HepG2 (cell line): ENCODE results near the gene OBSL1. TPM values are rescaled to one million over a fixed set of nuclear protein-coding genes. Genes with fewer than 3 reads are reported as not detected.

Experiments
- ATAC-seq: fragments of 200-7000 bp; cut with Tn5 transposase; 3 replicates; pipeline ENCODE4 v1.9.1; 2020; ENCODE audit warnings: mild to moderate bottlenecking, moderate library complexity
- BruUV-seq: library from RNA; stranded (reverse); fragments of 400-500 nt; replicated peaks from 2 replicates; lab custom pipeline; 2021; lab: Mats Ljungman, UMichigan
- CTCF ChIA-PET: fragments of 300-600 bp; formaldehyde crosslinking; extraction: SDS; loops from one replicate; lab custom pipeline; 2021; ENCODE audit warnings: low total read pairs, inconsistent platforms, low intra/inter-chr PET ratio; lab: Yijun Ruan, JAX
- POLR2A ChIA-PET: fragments of 350-600 bp; sonication (Branson Sonifier 250); formaldehyde crosslinking; loops from one replicate; lab custom pipeline; 2020; ENCODE audit warnings: antibody characterized with exemption, inconsistent platforms; lab: Yijun Ruan, JAX
- DNase-seq: peaks from one replicate; pipeline ENCODE4 v3.0.0-alpha.2; 2015; ENCODE audit warnings: low spot score
- FAIRE-seq: peaks from 3 replicates; lab custom pipeline; 2011; peaks lifted over from hg19 to GRCh38; lab: Jason Lieb, UNC
- H2AFZ ChIP-seq: one replicate; pipeline ENCODE4 v1.6.1; 2011; ENCODE audit warnings: low read length, inconsistent platforms
- H3K27ac ChIP-seq: fragments of 300-600 bp; 3 replicates; pipeline ENCODE4 v1.8.0; 2011; ENCODE audit warnings: mixed run types, mild to moderate bottlenecking, mixed read lengths, low read length, inconsistent platforms; ENCODE audit not compliant: insufficient read depth; ENCODE audit errors: extremely low read length
- H3K27me3 ChIP-seq, 2 experiments: fragments of 200-600 bp in 1 of 2; 2 replicates in 1 of 2; 3 replicates in 1 of 2; pipeline versions ENCODE4 v1.6.0 to v1.8.0; 2011; ENCODE audit warnings: low read length in 2 of 2, mild to moderate bottlenecking in 2 of 2, moderate library complexity in 2 of 2, inconsistent platforms in 1 of 2; ENCODE audit not compliant: insufficient read depth in 2 of 2, control insufficient read depth in 1 of 2
- H3K36me3 ChIP-seq, 2 experiments: fragments of 200-600 bp in 1 of 2; replicated peaks in 1 of 2; 2 replicates in 1 of 2; 3 replicates in 1 of 2; pipeline versions ENCODE4 v1.5.1 to v1.8.0; 2011; ENCODE audit warnings: low read length in 2 of 2, inconsistent platforms in 1 of 2; ENCODE audit not compliant: insufficient read depth in 2 of 2, control insufficient read depth in 1 of 2
- H3K4me1 ChIP-seq: 2 replicates; pipeline ENCODE4 v1.5.1; 2012; ENCODE audit warnings: low read length, inconsistent platforms; ENCODE audit not compliant: insufficient read depth
- H3K4me2 ChIP-seq: 2 replicates; pipeline ENCODE4 v1.6.0; 2011; ENCODE audit warnings: low read depth, low read length, inconsistent platforms
- H3K4me3 ChIP-seq, 3 experiments: fragments of 200-600 bp in 1 of 3; sonication (generic), shearing (Covaris generic) in 1 of 3; replicated peaks in 1 of 3; 2 replicates each; pipeline ENCODE4 v1.5.1; 2011 to 2016; ENCODE audit warnings: low read length in 3 of 3, inconsistent platforms in 2 of 3, low read depth in 2 of 3, mild to moderate bottlenecking in 2 of 3, control low read depth in 1 of 3, mixed read lengths in 1 of 3; ENCODE audit not compliant: insufficient read depth in 1 of 3
- H3K79me2 ChIP-seq: one replicate; pipeline ENCODE4 v1.6.1; 2011; ENCODE audit warnings: low read length, inconsistent platforms; ENCODE audit not compliant: insufficient read depth
- H3K9ac ChIP-seq: 2 replicates; pipeline ENCODE4 v1.6.0; 2011; ENCODE audit warnings: mild to moderate bottlenecking, low read depth, low read length, inconsistent platforms; ENCODE audit not compliant: insufficient read depth
- H3K9me3 ChIP-seq: 2 replicates; pipeline ENCODE4 v1.5.1; 2012; ENCODE audit warnings: mild to moderate bottlenecking, low read length
- H4K20me1 ChIP-seq: 2 replicates; pipeline ENCODE4 v1.6.0; 2011; ENCODE audit warnings: inconsistent platforms, mild to moderate bottlenecking, low read length, moderate library complexity; ENCODE audit not compliant: insufficient read depth
- ETV5 ChIP-seq: IDR thresholded peaks from 2 replicates; pipeline ENCODE4 v1.6.1; 2018; ENCODE audit warnings: missing biosample characterization, missing genetic modification reagents, inconsistent platforms, borderline replicate concordance
- JDP2 ChIP-seq: sonication (generic); formaldehyde crosslinking; IDR thresholded peaks from 2 replicates; pipeline ENCODE4 v1.8.1; 2022; ENCODE audit warnings: missing genetic modification reagents, borderline replicate concordance
- KLF13 ChIP-seq: sonication (generic); formaldehyde crosslinking; IDR thresholded peaks from 2 replicates; pipeline ENCODE4 v1.4.0; 2020; ENCODE audit warnings: mild to moderate bottlenecking, missing genetic modification reagents
- PTBP1 ChIP-seq: fragments of 200-400 bp; formaldehyde crosslinking; IDR thresholded peaks from 2 replicates; pipeline ENCODE4 v1.6.1; 2018; ENCODE audit warnings: low read length, low read depth; ENCODE audit not compliant: poor library complexity, severe bottlenecking
- RBM22 ChIP-seq: fragments of 200-400 bp; formaldehyde crosslinking; optimal IDR thresholded peaks from 2 replicates; pipeline ENCODE3; 2017; ENCODE audit warnings: mild to moderate bottlenecking, low read length, moderate library complexity
- SNAI1 ChIP-seq: sonication (generic); formaldehyde crosslinking; IDR thresholded peaks from 2 replicates; pipeline ENCODE4 v1.5.0; 2020; ENCODE audit warnings: mild to moderate bottlenecking, missing genetic modification reagents, borderline replicate concordance
- ZBTB42 ChIP-seq: sonication (generic); formaldehyde crosslinking; IDR thresholded peaks from 2 replicates; pipeline ENCODE4 v1.5.0; 2020; ENCODE audit warnings: mild to moderate bottlenecking, missing genetic modification reagents
- ZNF572 ChIP-seq: sonication (generic); formaldehyde crosslinking; IDR thresholded peaks from 2 replicates; pipeline ENCODE4 v1.5.1; 2020; ENCODE audit warnings: mild to moderate bottlenecking, missing genetic modification reagents
- ZNF670 ChIP-seq: sonication (generic); formaldehyde crosslinking; IDR thresholded peaks from 2 replicates; pipeline ENCODE4 v1.8.0; 2022; ENCODE audit warnings: mild to moderate bottlenecking, missing genetic modification reagents, borderline replicate concordance
- ZNF850 ChIP-seq: sonication (generic); formaldehyde crosslinking; conservative IDR thresholded peaks from 2 replicates; pipeline ENCODE4 v1.9.0; 2021; ENCODE audit warnings: mild to moderate bottlenecking, missing genetic modification reagents
- ZSCAN31 ChIP-seq: sonication (generic); formaldehyde crosslinking; IDR thresholded peaks from 2 replicates; pipeline ENCODE4 v1.5.0; 2020; ENCODE audit warnings: low read depth, mild to moderate bottlenecking, missing genetic modification reagents
- WGBS: methylation state at CpG from one replicate; pipeline ENCODE4 v1.1.6; 2017; ENCODE audit warnings: low lambda C conversion rate; 5-methylcytosine and 5-hydroxymethylcytosine counted together
- in situ Hi-C: cut with HindIII; loops from 2 replicates; pipeline ENCODE4 v1.10.0; 2017; ENCODE audit warnings: low pct_unique_long_range_greater_than_20kb; ENCODE audit not compliant: extremely low pct_ligation_motif_present
- intact Hi-C: fragments of 100-400 bp; cut with micrococcal nuclease; formaldehyde crosslinking; loops from one replicate; pipeline ENCODE4 v1.10.0; 2022; ENCODE audit not compliant: unreplicated experiment
- polyA plus RNA-seq, 8 experiments: library from polyadenylated mRNA; depleted of rRNA in 3 of 8; stranded (reverse) in 7 of 8; unstranded in 1 of 8; fragments of >200 nt; fragmentation: Illumina TruSeq in 4 of 8; extraction: Trizol in 4 of 8; gene quantifications; 2 replicates each; pipeline versions ENCODE4 v1.2.1 to v1.2.3, GENCODE V29; 2011 to 2016; ENCODE audit warnings: low read depth in 4 of 8, missing spikeins in 1 of 8, mixed read lengths in 1 of 8; ENCODE audit not compliant: insufficient read depth in 1 of 8
- total RNA-seq, 5 experiments: library from RNA; depleted of rRNA; stranded (reverse); fragments of >200 nt; fragmentation: Illumina TruSeq; extraction: Trizol; gene quantifications; 2 replicates each; pipeline ENCODE4 v1.2.3, GENCODE V29; 2016; ENCODE audit warnings: low read depth in 1 of 5
- TF ChIP-seq, protein P1 (sequence below): sonication (generic); formaldehyde crosslinking; IDR thresholded peaks from 2 replicates; pipeline ENCODE4 v1.5.0; 2020; ENCODE audit warnings: mild to moderate bottlenecking, missing genetic modification reagents
- TF ChIP-seq, protein P2 (sequence below): IDR thresholded peaks from 2 replicates; pipeline ENCODE4 v1.6.1; 2012; ENCODE audit warnings: low read length, improper control_type of control experiment

OBSL1 gene
- total and polyA plus RNA-seq, 2 of the 13 experiments (the other 11 are each of a cell fraction or from before 2014, with no cell fraction given), result 86.7 to 218 TPM

DNA sequence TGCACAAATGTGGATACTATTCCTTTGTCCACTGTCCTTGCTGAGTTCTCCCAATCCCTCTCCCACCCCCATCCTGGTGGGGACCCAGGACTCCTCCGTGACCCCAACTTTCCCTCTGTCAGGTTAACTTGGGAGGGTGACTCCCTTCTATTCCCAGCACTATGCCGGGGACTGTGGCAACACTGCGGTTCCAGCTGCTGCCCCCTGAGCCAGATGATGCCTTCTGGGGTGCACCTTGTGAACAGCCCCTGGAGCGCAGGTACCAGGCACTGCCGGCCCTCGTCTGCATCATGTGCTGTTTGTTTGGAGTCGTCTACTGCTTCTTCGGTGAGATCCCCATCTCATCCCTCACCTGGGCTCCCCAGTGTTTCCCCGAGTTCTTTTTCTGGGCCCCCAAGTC is 26.8 kb downstream of the OBSL1 start (continued):
- TF ChIP-seq, protein P1, sequence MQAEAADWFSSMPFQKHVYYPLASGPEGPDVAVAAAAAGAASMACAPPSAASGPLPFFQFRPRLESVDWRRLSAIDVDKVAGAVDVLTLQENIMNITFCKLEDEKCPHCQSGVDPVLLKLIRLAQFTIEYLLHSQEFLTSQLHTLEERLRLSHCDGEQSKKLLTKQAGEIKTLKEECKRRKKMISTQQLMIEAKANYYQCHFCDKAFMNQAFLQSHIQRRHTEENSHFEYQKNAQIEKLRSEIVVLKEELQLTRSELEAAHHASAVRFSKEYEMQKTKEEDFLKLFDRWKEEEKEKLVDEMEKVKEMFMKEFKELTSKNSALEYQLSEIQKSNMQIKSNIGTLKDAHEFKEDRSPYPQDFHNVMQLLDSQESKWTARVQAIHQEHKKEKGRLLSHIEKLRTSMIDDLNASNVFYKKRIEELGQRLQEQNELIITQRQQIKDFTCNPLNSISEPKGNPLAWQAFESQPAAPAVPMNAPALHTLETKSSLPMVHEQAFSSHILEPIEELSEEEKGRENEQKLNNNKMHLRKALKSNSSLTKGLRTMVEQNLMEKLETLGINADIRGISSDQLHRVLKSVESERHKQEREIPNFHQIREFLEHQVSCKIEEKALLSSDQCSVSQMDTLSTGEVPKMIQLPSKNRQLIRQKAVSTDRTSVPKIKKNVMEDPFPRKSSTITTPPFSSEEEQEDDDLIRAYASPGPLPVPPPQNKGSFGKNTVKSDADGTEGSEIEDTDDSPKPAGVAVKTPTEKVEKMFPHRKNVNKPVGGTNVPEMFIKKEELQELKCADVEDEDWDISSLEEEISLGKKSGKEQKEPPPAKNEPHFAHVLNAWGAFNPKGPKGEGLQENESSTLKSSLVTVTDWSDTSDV (CRISPR knock-in tag), result 0 out of 2 replicates have a peak, but pooled peaks have one; percentile 29
- TF ChIP-seq ZNF850 (CRISPR knock-in tag), result 0 out of 2 replicates have a peak, but pooled peaks have one; percentile 61
- no peak for TF ChIP-seq SNAI1 (CRISPR knock-in tag)
- TF ChIP-seq ZBTB42 (CRISPR knock-in tag), result 0 out of 2 replicates have a peak, but pooled peaks have one; percentile 5
- 0 out of 2 replicates have a peak, but pooled peaks have one; percentile 33 for TF ChIP-seq ZNF670 (CRISPR knock-in tag)
- TF ChIP-seq, all 625 proteins: peak for 7

DNA sequence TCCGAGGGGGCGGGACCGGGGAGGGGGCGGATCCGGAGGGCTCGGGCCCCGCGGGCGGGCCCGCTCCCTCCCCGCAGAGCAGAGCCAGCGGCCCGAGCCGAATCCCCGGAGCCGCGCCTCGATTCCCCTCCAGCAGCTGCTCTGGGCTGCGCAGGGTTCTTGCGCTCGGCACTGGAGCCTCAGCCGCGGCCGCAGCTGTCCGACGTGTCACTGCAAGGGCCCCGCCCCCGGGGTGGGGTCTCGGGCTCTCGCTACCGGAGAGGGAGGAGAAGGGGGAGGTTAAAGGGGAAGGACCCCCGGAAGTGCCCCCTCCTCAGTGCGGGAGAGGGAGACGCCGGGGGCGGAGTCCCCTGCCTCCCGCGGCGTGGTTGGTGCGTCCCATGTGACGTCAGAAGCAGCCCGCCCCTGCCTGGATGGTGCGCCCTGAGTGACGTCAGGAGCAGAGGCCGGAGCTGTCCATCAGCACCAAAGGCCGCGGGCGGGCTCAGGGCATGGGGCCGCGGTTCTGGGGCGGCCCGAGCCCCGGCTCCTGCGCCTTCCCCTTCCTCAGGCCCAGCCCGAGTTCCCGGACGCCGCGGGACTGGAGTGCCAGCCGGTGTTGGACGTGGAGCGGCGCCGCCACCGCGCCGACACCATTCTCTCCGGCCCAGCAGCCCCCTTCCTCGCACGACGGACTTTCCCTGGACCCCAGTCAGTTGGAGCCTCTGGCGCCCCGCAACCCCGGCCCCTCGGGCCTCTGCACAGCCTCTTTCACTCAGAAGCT is 27.6 kb downstream of the OBSL1 start, which contains the start of the genes CHPF and TMEM198:
Gene CHPF (minus strand): TSS at position 214 of the 763 bp plus-strand sequence. CDS start 271 bp downstream, outside the sequence.
Gene TMEM198 (plus strand): TSS at position 433 of the 763 bp plus-strand sequence. CDS start 700 bp downstream, outside the sequence.
- peak; percentile 78 for ATAC-seq
- Histone ChIP-seq H3K9ac (peak within 1 kb of the TSS; percentile 84), H3K4me2 (peak within 1 kb of the TSS; percentile 97), H3K27ac (peak within 1 kb of the TSS; percentile 82), H4K20me1 (peaks cover 35% of the 10 kb centered on the region), H3K27me3 (no peaks in the 10 kb centered on the region; a peak in 1 of 5 replicates), H3K79me2 (peaks cover 32% of the 10 kb centered on the region), H3K9me3 (no peaks in the 10 kb centered on the region), H3K36me3 (peaks cover 23 to 32% of the 10 kb centered on the region in 2 experiments), H3K4me3 (peak within 1 kb of the TSS; percentile 87 to 90 (median 89)), H3K4me1 (peaks cover 51% of the 10 kb centered on the region), H2AFZ (no peak within 1 kb of the TSS)
- intact Hi-C loops (loop anchor here (1.0 kb wide), 3 partner anchors 33 to 155 kb away; partner anchors contain the start of gene STK11IP), in situ Hi-C loops (loop anchor here (5.0 kb wide), 1 partner anchor 99 kb away; no protein-coding TSS in a partner anchor)
- POLR2A ChIA-PET, result interaction anchor here (0.8 to 3.9 kb wide), 16 partner anchors 9 to 157 kb away, joined by 3 to 44 read pairs (median 4); partner anchors contain the start of genes DNPEP, GMPPA, INHA and OBSL1
- peak; percentile 96 for FAIRE-seq
- peak; percentile 99 for DNase-seq
- no TSS peak for BruUV-seq
- 2% methylated on average over 9 of the region's 75 CpGs for WGBS
- CTCF ChIA-PET, result interaction anchor here (0.9 to 5.3 kb wide), 2 partner anchors 98 to 146 kb away, joined by 3 to 127 read pairs; no protein-coding TSS in a partner anchor
- TF ChIP-seq ZSCAN31 (CRISPR knock-in tag) (peak; percentile 69; the same call in 1 of the 2 replicates), ETV5 (CRISPR knock-in tag) (peak; percentile 98), JDP2 (CRISPR knock-in tag) (peak; percentile 29; the same call in 1 of the 2 replicates), ZNF572 (no peak), PTBP1 (peak; percentile 26), KLF13 (CRISPR knock-in tag) (no peak), RBM22 (peak; percentile 50)
- TF ChIP-seq, protein P2, sequence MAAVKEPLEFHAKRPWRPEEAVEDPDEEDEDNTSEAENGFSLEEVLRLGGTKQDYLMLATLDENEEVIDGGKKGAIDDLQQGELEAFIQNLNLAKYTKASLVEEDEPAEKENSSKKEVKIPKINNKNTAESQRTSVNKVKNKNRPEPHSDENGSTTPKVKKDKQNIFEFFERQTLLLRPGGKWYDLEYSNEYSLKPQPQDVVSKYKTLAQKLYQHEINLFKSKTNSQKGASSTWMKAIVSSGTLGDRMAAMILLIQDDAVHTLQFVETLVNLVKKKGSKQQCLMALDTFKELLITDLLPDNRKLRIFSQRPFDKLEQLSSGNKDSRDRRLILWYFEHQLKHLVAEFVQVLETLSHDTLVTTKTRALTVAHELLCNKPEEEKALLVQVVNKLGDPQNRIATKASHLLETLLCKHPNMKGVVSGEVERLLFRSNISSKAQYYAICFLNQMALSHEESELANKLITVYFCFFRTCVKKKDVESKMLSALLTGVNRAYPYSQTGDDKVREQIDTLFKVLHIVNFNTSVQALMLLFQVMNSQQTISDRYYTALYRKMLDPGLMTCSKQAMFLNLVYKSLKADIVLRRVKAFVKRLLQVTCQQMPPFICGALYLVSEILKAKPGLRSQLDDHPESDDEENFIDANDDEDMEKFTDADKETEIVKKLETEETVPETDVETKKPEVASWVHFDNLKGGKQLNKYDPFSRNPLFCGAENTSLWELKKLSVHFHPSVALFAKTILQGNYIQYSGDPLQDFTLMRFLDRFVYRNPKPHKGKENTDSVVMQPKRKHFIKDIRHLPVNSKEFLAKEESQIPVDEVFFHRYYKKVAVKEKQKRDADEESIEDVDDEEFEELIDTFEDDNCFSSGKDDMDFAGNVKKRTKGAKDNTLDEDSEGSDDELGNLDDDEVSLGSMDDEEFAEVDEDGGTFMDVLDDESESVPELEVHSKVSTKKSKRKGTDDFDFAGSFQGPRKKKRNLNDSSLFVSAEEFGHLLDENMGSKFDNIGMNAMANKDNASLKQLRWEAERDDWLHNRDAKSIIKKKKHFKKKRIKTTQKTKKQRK, result no peak
